Mesothelial cell of epicardium (in vitro differentiated cells): ENCODE data around the gene FCER1G. TPM values are rescaled to one million over a fixed set of nuclear protein-coding genes. Genes with fewer than 3 reads are reported as not detected.

ENCODE experiments used
- DNase-seq, 2 experiments: peaks; one replicate each; pipeline ENCODE4 v3.0.0; 2021; ENCODE audit warnings: low spot score in 2 of 2; ENCODE audit not compliant: unreplicated experiment in 2 of 2
- H3K27ac Mint-ChIP-seq: 2 replicates; pipeline ENCODE4 v1.8.0; 2021; ENCODE audit warnings: mixed read lengths
- H3K27me3 Mint-ChIP-seq: 2 replicates; pipeline ENCODE4 v1.8.0; 2021; ENCODE audit warnings: low read depth, mixed read lengths
- H3K36me3 Mint-ChIP-seq: 2 replicates; pipeline ENCODE4 v1.8.0; 2021; ENCODE audit warnings: mixed read lengths
- H3K4me1 Mint-ChIP-seq: 2 replicates; pipeline ENCODE4 v1.8.0; 2021; ENCODE audit warnings: mixed read lengths
- H3K4me3 Mint-ChIP-seq: 2 replicates; pipeline ENCODE4 v1.8.0; 2021; ENCODE audit warnings: mild to moderate bottlenecking, moderate library complexity, mixed read lengths
- H3K9me3 Mint-ChIP-seq: 2 replicates; pipeline ENCODE4 v1.8.0; 2021; ENCODE audit warnings: mixed read lengths
- CTCF ChIP-seq: fragments of 200-600 bp; sonication (generic); IDR thresholded peaks from one replicate; pipeline ENCODE4 v1.5.0; 2021; ENCODE audit warnings: antibody characterized with exemption; ENCODE audit not compliant: unreplicated experiment
- total RNA-seq: library from RNA; stranded (reverse); gene quantifications from 3 replicates; pipeline ENCODE4 v1.2.1, GENCODE V29; 2021

Gene FCER1G
- total RNA-seq, 1 donor from 2014 or later = 0.40 TPM

DNA sequence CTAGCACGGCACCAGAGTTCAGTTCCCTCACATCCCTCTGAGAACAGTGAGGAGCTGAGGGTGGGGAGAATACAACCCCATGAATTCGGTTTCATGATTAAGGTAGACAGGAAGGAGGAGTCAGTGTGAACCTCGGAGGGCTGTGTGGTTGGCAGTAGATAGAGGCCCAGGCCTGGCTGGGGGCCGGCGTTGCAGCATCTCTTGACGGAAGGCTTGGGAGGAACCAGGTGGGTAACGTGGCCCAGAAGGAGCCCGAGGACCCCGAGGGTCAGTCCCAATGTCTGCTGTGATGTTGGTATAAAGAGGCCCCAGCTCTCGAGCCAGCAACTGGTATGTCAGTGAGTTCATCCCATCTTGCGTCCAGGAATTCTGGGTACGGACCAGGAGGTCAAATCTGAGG is 43.4 kb upstream of the FCER1G start:
- DNase-seq = no peak
- Mint-ChIP-seq H3K27me3 (no peaks in the 10 kb centered on the region), H3K4me1 (peaks cover 28% of the 10 kb centered on the region), H3K36me3 (peaks cover 28% of the 10 kb centered on the region), H3K9me3 (no peaks in the 10 kb centered on the region), H3K4me3 (no peak overlapping the region), H3K27ac (no peak overlapping the region)
- TF ChIP-seq CTCF = no peak

GRCh38 chr1:161172349-161172748 is 42.7 kb upstream of the FCER1G start:
- Mint-ChIP-seq H3K27ac (no peak overlapping the region), H3K27me3 (no peaks in the 10 kb centered on the region), H3K36me3 (peaks cover 28% of the 10 kb centered on the region), H3K4me3 (no peak overlapping the region), H3K4me1 (peaks cover 23% of the 10 kb centered on the region), H3K9me3 (no peaks in the 10 kb centered on the region)
- no peak for DNase-seq
- no peak for TF ChIP-seq CTCF

GRCh38 chr1:161172776-161173376 is 42.2 kb upstream of the FCER1G start:
- H3K4me1 Mint-ChIP-seq = peaks cover 24% of the 10 kb centered on the region
- H3K9me3 Mint-ChIP-seq = no peaks in the 10 kb centered on the region
- no peak overlapping the region for H3K27ac Mint-ChIP-seq
- DNase-seq = no peak
- H3K27me3 Mint-ChIP-seq = no peaks in the 10 kb centered on the region
- peaks cover 28% of the 10 kb centered on the region for H3K36me3 Mint-ChIP-seq
- no peak for TF ChIP-seq CTCF
- no peak overlapping the region for H3K4me3 Mint-ChIP-seq

- Mint-ChIP-seq H3K4me1 (peaks cover 23% of the 10 kb centered on the region), H3K27ac (no peak overlapping the region), H3K4me3 (no peak overlapping the region), H3K36me3 (peaks cover 28% of the 10 kb centered on the region), H3K9me3 (no peaks in the 10 kb centered on the region), H3K27me3 (no peaks in the 10 kb centered on the region)
- DNase-seq = no peak
- no peak for TF ChIP-seq CTCF
Observed at GRCh38 chr1:161173711-161174110, 41.4 kb upstream of the FCER1G start.

DNA sequence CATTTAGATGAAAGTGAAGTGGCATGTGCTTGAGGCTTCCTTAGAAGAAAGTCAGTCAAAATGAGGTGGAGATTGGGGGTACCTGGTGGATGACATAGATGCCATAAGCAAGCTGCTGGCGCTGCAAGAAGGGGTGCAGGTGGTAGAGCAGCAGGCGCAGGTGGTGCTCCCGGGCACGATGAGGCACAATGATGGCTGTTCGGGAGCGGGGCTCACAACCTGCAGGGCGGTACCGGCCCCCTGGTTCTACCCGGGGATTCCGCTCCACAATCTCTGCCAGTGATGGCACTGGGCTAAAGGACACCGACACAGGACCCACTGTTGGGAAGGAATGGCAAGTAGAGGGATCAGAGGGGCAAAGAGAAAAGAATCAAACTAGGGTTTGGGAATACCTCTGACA is 40.2 kb upstream of the FCER1G start:
- Mint-ChIP-seq H3K4me3 (no peak overlapping the region), H3K27me3 (no peaks in the 10 kb centered on the region), H3K9me3 (no peaks in the 10 kb centered on the region), H3K27ac (no peak overlapping the region), H3K4me1 (peaks cover 23% of the 10 kb centered on the region), H3K36me3 (peaks cover 28% of the 10 kb centered on the region)
- DNase-seq = no peak
- no peak for TF ChIP-seq CTCF
